ENCODE data around the gene BSN.

BSN gene

DNA sequence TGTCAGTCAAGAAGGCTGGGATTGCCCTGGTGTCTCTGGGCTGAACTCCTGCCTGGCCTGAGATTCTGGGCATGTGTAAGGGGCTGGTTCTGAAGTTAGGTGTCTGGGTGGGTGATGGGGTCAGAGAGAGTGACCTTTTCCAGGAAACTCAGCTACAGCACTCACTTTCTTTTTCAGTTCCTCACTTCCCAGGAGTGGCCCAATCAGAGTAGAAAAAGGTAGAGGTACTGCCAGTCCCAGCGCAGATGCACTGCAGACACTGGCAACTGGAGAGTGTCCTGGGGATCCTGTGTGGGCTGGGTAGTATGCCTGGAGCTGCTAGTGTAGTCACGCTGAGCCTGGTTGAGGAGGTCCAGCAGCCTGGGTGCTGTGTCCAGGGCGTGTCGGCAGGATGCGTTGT lies 73.4 kb downstream of the BSN start:
- no peak overlapping the region for H3K27ac ChIP-seq (ENCODE audit: extremely low read depth, low read depth, low read length)
- POLR2A ChIA-PET: no interaction called here
- no peaks in the 10 kb centered on the region for H3K9me3 ChIP-seq (ENCODE audit: control insufficient read depth, insufficient read depth, low read depth, low read length)
- CTCF ChIA-PET: no interaction called here
- peaks cover 0 to 9% of the 10 kb centered on the region in 2 experiments; a peak in 1 of 3 replicates for H3K36me3 ChIP-seq (ENCODE audit: control insufficient read depth in 2 of 2, insufficient read depth in 1 of 2, low read length in 2 of 2)
- TF ChIP-seq MYNN (tag by site-specific recombination; IDR thresholded peaks at IDR 0.05; ENCODE audit: borderline replicate concordance): no peak
- no peak for TF ChIP-seq OSR2 (tag by site-specific recombination; IDR thresholded peaks at IDR 0.05)
- no peak for TF ChIP-seq ZNF280D (tag by site-specific recombination; IDR thresholded peaks at IDR 0.05)
- no peak for TF ChIP-seq GLI2 (tag by site-specific recombination; IDR thresholded peaks at IDR 0.05; ENCODE audit: borderline replicate concordance, low read depth)
- no peak for TF ChIP-seq ZNF629 (tag by site-specific recombination; IDR thresholded peaks at IDR 0.05)
- TF ChIP-seq GLI4 (tag by site-specific recombination; IDR thresholded peaks at IDR 0.05): no peak
- TF ChIP-seq ZNF302 (tag by site-specific recombination; IDR thresholded peaks at IDR 0.05; ENCODE audit: low read depth): no peak
- no peak for TF ChIP-seq ZNF707 (tag by site-specific recombination; IDR thresholded peaks at IDR 0.05)
- no peak overlapping the region for H3K4me3 ChIP-seq (ENCODE audit: low read depth, low read length)
- H3K4me1 ChIP-seq (ENCODE audit: control insufficient read depth, insufficient read depth, low read length): no peaks in the 10 kb centered on the region

DNA sequence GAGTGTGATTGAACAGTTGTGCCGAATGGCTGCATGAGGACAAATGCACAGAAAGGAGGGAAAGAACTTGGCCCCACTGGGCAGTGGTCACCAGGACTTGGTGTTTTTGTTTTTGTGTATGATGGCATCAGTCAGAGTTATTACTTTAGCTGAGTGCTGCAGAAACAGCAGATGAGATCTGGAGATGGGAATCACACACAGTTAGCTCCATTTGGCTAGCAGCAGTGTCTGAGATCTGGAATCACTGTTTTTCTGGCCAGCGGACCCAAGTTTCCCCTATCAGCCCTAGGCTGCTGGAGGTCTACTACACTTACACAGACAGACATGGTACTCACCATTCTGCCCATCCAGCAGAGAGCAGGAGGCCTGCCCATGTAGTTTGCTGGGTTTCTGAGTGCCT lies 74.0 kb downstream of the BSN start:
- no peak overlapping the region for H3K27ac ChIP-seq (ENCODE audit: extremely low read depth, low read depth, low read length)
- CTCF ChIA-PET: no interaction called here
- H3K9me3 ChIP-seq (ENCODE audit: control insufficient read depth, insufficient read depth, low read depth, low read length): no peaks in the 10 kb centered on the region
- H3K36me3 ChIP-seq (ENCODE audit: control insufficient read depth in 2 of 2, insufficient read depth in 1 of 2, low read length in 2 of 2): peaks cover 0 to 9% of the 10 kb centered on the region in 2 experiments; a peak in 1 of 3 replicates
- TF ChIP-seq ZNF37A (tag by site-specific recombination; IDR thresholded peaks at IDR 0.05): no peak
- H3K4me3 ChIP-seq (ENCODE audit: low read depth, low read length): no peak overlapping the region
- POLR2A ChIA-PET: no interaction called here
- H3K4me1 ChIP-seq (ENCODE audit: control insufficient read depth, insufficient read depth, low read length): no peaks in the 10 kb centered on the region

- POLR2A ChIA-PET: no interaction called here
- Histone ChIP-seq H3K4me1 (ENCODE audit: control insufficient read depth, insufficient read depth, low read length) (no peaks in the 10 kb centered on the region), H3K4me3 (ENCODE audit: low read depth, low read length) (no peak overlapping the region), H3K27ac (ENCODE audit: extremely low read depth, low read depth, low read length) (no peak overlapping the region), H3K9me3 (ENCODE audit: control insufficient read depth, insufficient read depth, low read depth, low read length) (no peaks in the 10 kb centered on the region), H3K36me3 (ENCODE audit: control insufficient read depth in 2 of 2, insufficient read depth in 1 of 2, low read length in 2 of 2) (peaks cover 0 to 9% of the 10 kb centered on the region in 2 experiments; a peak in 1 of 3 replicates)
- CTCF ChIA-PET: no interaction called here
- TF ChIP-seq ZNF529 (tag by site-specific recombination; IDR thresholded peaks at IDR 0.05; ENCODE audit: insufficient replicate concordance): no peak
- no peak for TF ChIP-seq ZNF658 (tag by site-specific recombination; IDR thresholded peaks at IDR 0.05)
- no peak for TF ChIP-seq ZNF37A (tag by site-specific recombination; IDR thresholded peaks at IDR 0.05)
- no peak for TF ChIP-seq HIC1 (tag by site-specific recombination; IDR thresholded peaks at IDR 0.05)
- TF ChIP-seq ZNF776 (tag by site-specific recombination; IDR thresholded peaks at IDR 0.05; ENCODE audit: borderline replicate concordance): no peak
- no peak for TF ChIP-seq SP2 (tag by site-specific recombination; IDR thresholded peaks at IDR 0.05)
- no peak for TF ChIP-seq ZNF184 (tag by site-specific recombination; IDR thresholded peaks at IDR 0.05)
- no peak for TF ChIP-seq ZNF362 (tag by site-specific recombination; IDR thresholded peaks at IDR 0.05)
- TF ChIP-seq ZNF76 (tag by site-specific recombination; IDR thresholded peaks at IDR 0.05; ENCODE audit: borderline replicate concordance, low read depth): no peak
- no peak for TF ChIP-seq ZNF791 (tag by site-specific recombination; IDR thresholded peaks at IDR 0.05)
- TF ChIP-seq ZNF707 (tag by site-specific recombination; IDR thresholded peaks at IDR 0.05): no peak
- TF ChIP-seq TRIM28 (IDR thresholded peaks at IDR 0.05; ENCODE audit: borderline replicate concordance, low read length): no peak
- TF ChIP-seq ZNF121 (tag by site-specific recombination; IDR thresholded peaks at IDR 0.05): no peak
- TF ChIP-seq ZNF624 (tag by site-specific recombination; IDR thresholded peaks at IDR 0.05): no peak
- TF ChIP-seq KLF17 (tag by site-specific recombination; IDR thresholded peaks at IDR 0.05): no peak
These were observed 75.2 kb downstream of the BSN start for GRCh38 chr3:49629451-49629850.
